ENCODE measurements around the gene MSX2. TPM values are rescaled to one million over a fixed set of nuclear protein-coding genes. Genes with fewer than 3 reads are reported as not detected.

The MSX2 gene
- total and polyA plus RNA-seq, 2 donors (not counting 1 experiment from before 2014, with no cell fraction given) = not detected

GRCh38 chr5:174773371-174773770, 49.0 kb downstream of the MSX2 start:
- H3K9me3 Mint-ChIP-seq (ENCODE audit: insufficient read depth) = peaks cover 5% of the 10 kb centered on the region
- ChIA-PET CTCF (no interaction called here), POLR2A (no interaction called here)
- Histone ChIP-seq H3K36me3 (replicated peaks in 1 of 2; ENCODE audit: control extremely low read depth in 1 of 2, control insufficient read depth in 1 of 2, extremely low read depth in 1 of 2, insufficient read depth in 2 of 2, low read length in 1 of 2) (no peaks in the 10 kb centered on the region), H3K27me3 (replicated peaks in 1 of 4; ENCODE audit: control extremely low read depth in 1 of 4, control insufficient read depth in 3 of 4, insufficient read depth in 4 of 4, low read length in 3 of 4) (no peaks in the 10 kb centered on the region), H3K9ac (ENCODE audit: low read length) (no peak overlapping the region), H3K27ac (ENCODE audit: low read length in 2 of 2) (no peak overlapping the region), H3K4me3 (ENCODE audit: control extremely low read depth in 1 of 5, extremely low read depth in 1 of 5, insufficient read depth in 1 of 5, low read depth in 2 of 5, low read length in 4 of 5) (no peak overlapping the region), H4K20me1 (ENCODE audit: control insufficient read depth, insufficient read depth, low read length, poor library complexity, severe bottlenecking) (no peaks in the 10 kb centered on the region), H3K4me1 (ENCODE audit: control insufficient read depth in 2 of 2, insufficient read depth in 2 of 2, low read length in 2 of 2) (no peaks in the 10 kb centered on the region), H2AFZ (ENCODE audit: insufficient read depth, low read depth, low read length, poor library complexity, severe bottlenecking) (no peak overlapping the region), H3K9me3 (ENCODE audit: control extremely low read depth in 1 of 3, control insufficient read depth in 2 of 3, insufficient read depth in 1 of 3, low read length in 2 of 3) (peaks cover 0 to 6% (median 0%) of the 10 kb centered on the region in 3 donors), H3K4me2 (replicated peaks; ENCODE audit: low read depth, low read length, poor library complexity, severe bottlenecking) (no peak overlapping the region), H3K79me2 (ENCODE audit: control insufficient read depth, insufficient read depth, low read length) (no peaks in the 10 kb centered on the region)
- no peak overlapping the region for H3K27ac Mint-ChIP-seq
- no peak overlapping the region for H3K4me3 Mint-ChIP-seq
- DNase-seq = no peak
- no peak for ATAC-seq (ENCODE audit: low read depth)
- H3K27me3 Mint-ChIP-seq = peaks cover 4% of the 10 kb centered on the region
- intact Hi-C loops (cut with micrococcal nuclease) = no loop called here
- TF ChIP-seq CTCF (IDR thresholded peaks at IDR 0.05) = no peak
- TF ChIP-seq EZH2 (IDR thresholded peaks at IDR 0.05; ENCODE audit: borderline replicate concordance, insufficient read depth, low read depth, low read length, poor library complexity, severe bottlenecking) = no peak
- WGBS (ENCODE audit: insufficient coverage) = 100% methylated on average over 2 of the region's 3 CpGs
- no peaks in the 10 kb centered on the region for H3K4me1 Mint-ChIP-seq

- CTCF ChIA-PET = no interaction called here
These were observed 50.7 kb downstream of the MSX2 start for GRCh38 chr5:174775081-174775480.

More at GRCh38 chr5:174775081-174775480, 50.7 kb downstream of the MSX2 start:
- H3K27me3 ChIP-seq (replicated peaks in 1 of 4; ENCODE audit: control extremely low read depth in 1 of 4, control insufficient read depth in 3 of 4, insufficient read depth in 4 of 4, low read length in 3 of 4) = no peaks in the 10 kb centered on the region
- Mint-ChIP-seq H3K9me3 (ENCODE audit: insufficient read depth) (peaks cover 5% of the 10 kb centered on the region), H3K27ac (no peak overlapping the region), H3K4me3 (no peak overlapping the region), H3K4me1 (no peaks in the 10 kb centered on the region), H3K27me3 (peaks cover 4% of the 10 kb centered on the region)
- no peak overlapping the region for H3K9ac ChIP-seq (ENCODE audit: low read length)
- TF ChIP-seq CTCF (IDR thresholded peaks at IDR 0.05) = no peak
- TF ChIP-seq EZH2 (IDR thresholded peaks at IDR 0.05; ENCODE audit: borderline replicate concordance, insufficient read depth, low read depth, low read length, poor library complexity, severe bottlenecking) = no peak
- no peaks in the 10 kb centered on the region for H3K79me2 ChIP-seq (ENCODE audit: control insufficient read depth, insufficient read depth, low read length)
- no peak overlapping the region for H3K27ac ChIP-seq (ENCODE audit: low read length in 2 of 2)
- no peak overlapping the region for H3K4me3 ChIP-seq (ENCODE audit: control extremely low read depth in 1 of 5, extremely low read depth in 1 of 5, insufficient read depth in 1 of 5, low read depth in 2 of 5, low read length in 4 of 5)
- no peak overlapping the region for H3K4me2 ChIP-seq (replicated peaks; ENCODE audit: low read depth, low read length, poor library complexity, severe bottlenecking)
- DNase-seq = no peak
- no peaks in the 10 kb centered on the region for H4K20me1 ChIP-seq (ENCODE audit: control insufficient read depth, insufficient read depth, low read length, poor library complexity, severe bottlenecking)
- H3K9me3 ChIP-seq (ENCODE audit: control extremely low read depth in 1 of 3, control insufficient read depth in 2 of 3, insufficient read depth in 1 of 3, low read length in 2 of 3) = peaks cover 0 to 6% (median 0%) of the 10 kb centered on the region in 3 donors
- ATAC-seq (ENCODE audit: low read depth) = no peak
- no peaks in the 10 kb centered on the region for H3K36me3 ChIP-seq (replicated peaks in 1 of 2; ENCODE audit: control extremely low read depth in 1 of 2, control insufficient read depth in 1 of 2, extremely low read depth in 1 of 2, insufficient read depth in 2 of 2, low read length in 1 of 2)
- no peak overlapping the region for H2AFZ ChIP-seq (ENCODE audit: insufficient read depth, low read depth, low read length, poor library complexity, severe bottlenecking)
- intact Hi-C loops (cut with micrococcal nuclease) = no loop called here
- H3K4me1 ChIP-seq (ENCODE audit: control insufficient read depth in 2 of 2, insufficient read depth in 2 of 2, low read length in 2 of 2) = no peaks in the 10 kb centered on the region
- WGBS (ENCODE audit: insufficient coverage) = 80% methylated on average over 1 of the region's 3 CpGs
- POLR2A ChIA-PET = no interaction called here
